HEK293 (cell line): ENCODE results near the gene BCAN.

Experiments
- CTCF ChIA-PET: fragments of 350-600 bp; formaldehyde crosslinking; extraction: SDS; loops from one replicate; lab custom pipeline; 2021; ENCODE audit warnings: antibody characterized with exemption; lab: Yijun Ruan, JAX
- POLR2A ChIA-PET: fragments of 300-600 bp; formaldehyde crosslinking; extraction: SDS; loops from one replicate; lab custom pipeline; 2020; ENCODE audit warnings: antibody characterized with exemption, inconsistent platforms; lab: Yijun Ruan, JAX
- H3K27ac ChIP-seq: fragments of 200-500 bp; sonication (Bioruptor generic); 2 replicates; pipeline ENCODE4 v1.5.1; 2014; ENCODE audit warnings: low read depth, low read length, control low read depth, inconsistent platforms; ENCODE audit errors: extremely low read depth
- H3K36me3 ChIP-seq, 2 experiments: fragments of 200-500 bp in 1 of 2; sonication (Bioruptor generic) in 1 of 2; 1 replicate in 1 of 2; 2 replicates in 1 of 2; pipeline ENCODE4 v1.5.1; 2014 to 2017; ENCODE audit warnings: inconsistent platforms in 2 of 2, low read length in 2 of 2; ENCODE audit not compliant: control insufficient read depth in 2 of 2, insufficient read depth in 1 of 2
- H3K4me1 ChIP-seq: fragments of 200-500 bp; sonication (Bioruptor generic); 2 replicates; pipeline ENCODE4 v1.5.1; 2014; ENCODE audit warnings: mild to moderate bottlenecking, low read length, inconsistent platforms; ENCODE audit not compliant: control insufficient read depth, insufficient read depth
- H3K4me3 ChIP-seq: 2 replicates; pipeline ENCODE4 v1.5.1; 2011; ENCODE audit warnings: low read depth, mild to moderate bottlenecking, control low read depth, low read length, moderate library complexity
- H3K9me3 ChIP-seq: fragments of 200-500 bp; sonication (Bioruptor generic); 2 replicates; pipeline ENCODE4 v1.5.1; 2014; ENCODE audit warnings: low read depth, low read length, inconsistent platforms; ENCODE audit not compliant: control insufficient read depth, insufficient read depth
- GLIS1 ChIP-seq: fragments of 450-650 bp; formaldehyde crosslinking; IDR thresholded peaks from 2 replicates; pipeline ENCODE4 v1.5.1; 2016; ENCODE audit warnings: missing biosample characterization, missing genetic modification characterization
- GLIS2 ChIP-seq: fragments of 450-650 bp; formaldehyde crosslinking; IDR thresholded peaks from 2 replicates; pipeline ENCODE4 v1.5.1; 2016; ENCODE audit warnings: missing biosample characterization, missing genetic modification characterization
- KLF7 ChIP-seq: fragments of 450-650 bp; formaldehyde crosslinking; IDR thresholded peaks from 2 replicates; pipeline ENCODE4 v1.5.1; 2016; ENCODE audit warnings: missing biosample characterization, missing genetic modification characterization, borderline replicate concordance
- SALL2 ChIP-seq: fragments of 450-650 bp; formaldehyde crosslinking; IDR thresholded peaks from 2 replicates; pipeline ENCODE4 v1.5.0; 2017; ENCODE audit warnings: missing biosample characterization, mild to moderate bottlenecking, missing genetic modification characterization, borderline replicate concordance
- SCRT1 ChIP-seq: fragments of 450-650 bp; formaldehyde crosslinking; IDR thresholded peaks from 2 replicates; pipeline ENCODE4 v1.5.1; 2016; ENCODE audit warnings: missing biosample characterization, missing genetic modification characterization, borderline replicate concordance
- SP3 ChIP-seq: fragments of 450-650 bp; formaldehyde crosslinking; IDR thresholded peaks from 2 replicates; pipeline ENCODE4 v1.5.1; 2016; ENCODE audit warnings: missing biosample characterization, missing genetic modification characterization
- ZFP3 ChIP-seq: fragments of 450-650 bp; formaldehyde crosslinking; IDR thresholded peaks from 2 replicates; pipeline ENCODE4 v1.5.1; 2016; ENCODE audit warnings: low read depth, missing biosample characterization, missing genetic modification characterization
- ZIC2 ChIP-seq: fragments of 450-650 bp; formaldehyde crosslinking; IDR thresholded peaks from 2 replicates; pipeline ENCODE4 v1.5.1; 2016; ENCODE audit warnings: missing biosample characterization, missing genetic modification characterization
- ZNF10 ChIP-seq: fragments of 450-650 bp; formaldehyde crosslinking; IDR thresholded peaks from 2 replicates; pipeline ENCODE4 v1.5.1; 2017; ENCODE audit warnings: missing biosample characterization, missing genetic modification characterization
- ZNF133 ChIP-seq: fragments of 450-650 bp; formaldehyde crosslinking; IDR thresholded peaks from 2 replicates; pipeline ENCODE4 v1.5.1; 2016; ENCODE audit warnings: missing biosample characterization, missing genetic modification characterization
- ZNF140 ChIP-seq: fragments of 450-650 bp; formaldehyde crosslinking; IDR thresholded peaks from 2 replicates; pipeline ENCODE4 v1.5.1; 2016; ENCODE audit warnings: missing biosample characterization, missing genetic modification characterization
- ZNF19 ChIP-seq: fragments of 450-650 bp; formaldehyde crosslinking; IDR thresholded peaks from 2 replicates; pipeline ENCODE4; 2016; ENCODE audit warnings: missing biosample characterization, missing genetic modification characterization, low read depth
- ZNF214 ChIP-seq: fragments of 450-650 bp; formaldehyde crosslinking; IDR thresholded peaks from 2 replicates; pipeline ENCODE4 v1.5.1; 2017; ENCODE audit warnings: missing biosample characterization, mild to moderate bottlenecking, missing genetic modification characterization, borderline replicate concordance
- ZNF248 ChIP-seq: fragments of 450-650 bp; formaldehyde crosslinking; IDR thresholded peaks from 2 replicates; pipeline ENCODE4 v1.5.1; 2017; ENCODE audit warnings: missing biosample characterization, missing genetic modification characterization
- ZNF280D ChIP-seq: fragments of 450-650 bp; formaldehyde crosslinking; IDR thresholded peaks from 2 replicates; pipeline ENCODE4 v1.5.1; 2016; ENCODE audit warnings: missing biosample characterization, missing genetic modification characterization
- ZNF302 ChIP-seq: fragments of 450-650 bp; formaldehyde crosslinking; IDR thresholded peaks from 2 replicates; pipeline ENCODE4 v1.5.1; 2016; ENCODE audit warnings: missing biosample characterization, missing genetic modification characterization, low read depth
- ZNF366 ChIP-seq: fragments of 450-650 bp; formaldehyde crosslinking; conservative IDR thresholded peaks from 2 replicates; pipeline ENCODE4 v1.5.1; 2016; ENCODE audit warnings: missing biosample characterization, missing genetic modification characterization
- ZNF426 ChIP-seq: fragments of 450-650 bp; formaldehyde crosslinking; IDR thresholded peaks from 2 replicates; pipeline ENCODE4 v1.5.1; 2017; ENCODE audit warnings: missing biosample characterization, missing genetic modification characterization, mild to moderate bottlenecking, inconsistent platforms, moderate library complexity
- ZNF449 ChIP-seq: fragments of 450-650 bp; formaldehyde crosslinking; IDR thresholded peaks from 2 replicates; pipeline ENCODE4 v1.5.1; 2017; ENCODE audit warnings: missing biosample characterization, mild to moderate bottlenecking, missing genetic modification characterization, moderate library complexity
- ZNF473 ChIP-seq: fragments of 450-650 bp; formaldehyde crosslinking; IDR thresholded peaks from 2 replicates; pipeline ENCODE4 v1.5.1; 2017; ENCODE audit warnings: missing biosample characterization, missing genetic modification characterization
- ZNF561 ChIP-seq: fragments of 450-650 bp; IDR thresholded peaks from 2 replicates; pipeline ENCODE4 v1.5.1; 2018; ENCODE audit warnings: missing biosample characterization, missing genetic modification characterization, borderline replicate concordance
- ZNF585B ChIP-seq: fragments of 450-650 bp; formaldehyde crosslinking; IDR thresholded peaks from 2 replicates; pipeline ENCODE4 v1.5.1; 2016; ENCODE audit warnings: missing biosample characterization, missing genetic modification characterization
- ZNF624 ChIP-seq: fragments of 450-650 bp; formaldehyde crosslinking; IDR thresholded peaks from 2 replicates; pipeline ENCODE4 v1.5.1; 2017; ENCODE audit warnings: missing biosample characterization, missing genetic modification characterization
- ZNF677 ChIP-seq: fragments of 450-650 bp; IDR thresholded peaks from 2 replicates; pipeline ENCODE4 v1.5.0; 2018; ENCODE audit warnings: missing biosample characterization, mild to moderate bottlenecking, missing genetic modification characterization, moderate library complexity
- ZNF707 ChIP-seq: fragments of 450-650 bp; formaldehyde crosslinking; IDR thresholded peaks from 2 replicates; pipeline ENCODE4 v1.5.1; 2016; ENCODE audit warnings: missing biosample characterization, missing genetic modification characterization
- ZNF768 ChIP-seq: fragments of 450-650 bp; formaldehyde crosslinking; IDR thresholded peaks from 2 replicates; pipeline ENCODE4 v1.5.1; 2018; ENCODE audit warnings: missing biosample characterization, mild to moderate bottlenecking, missing genetic modification characterization
- ZNF792 ChIP-seq: fragments of 450-650 bp; formaldehyde crosslinking; IDR thresholded peaks from 2 replicates; pipeline ENCODE4 v1.5.1; 2016; ENCODE audit warnings: missing biosample characterization, missing genetic modification characterization
- ZNF843 ChIP-seq: fragments of 450-650 bp; formaldehyde crosslinking; IDR thresholded peaks from 2 replicates; pipeline ENCODE4 v1.5.1; 2016; ENCODE audit warnings: missing biosample characterization, missing genetic modification characterization
- TF ChIP-seq, protein P1 (sequence below): fragments of 450-650 bp; formaldehyde crosslinking; IDR thresholded peaks from 2 replicates; pipeline ENCODE4 v1.5.1; 2017; ENCODE audit warnings: missing biosample characterization, missing genetic modification characterization
- TF ChIP-seq, protein P2 (sequence below): fragments of 450-650 bp; formaldehyde crosslinking; IDR thresholded peaks from 2 replicates; pipeline ENCODE4 v1.5.0; 2017; ENCODE audit warnings: missing biosample characterization, missing genetic modification characterization, borderline replicate concordance

BCAN gene

DNA sequence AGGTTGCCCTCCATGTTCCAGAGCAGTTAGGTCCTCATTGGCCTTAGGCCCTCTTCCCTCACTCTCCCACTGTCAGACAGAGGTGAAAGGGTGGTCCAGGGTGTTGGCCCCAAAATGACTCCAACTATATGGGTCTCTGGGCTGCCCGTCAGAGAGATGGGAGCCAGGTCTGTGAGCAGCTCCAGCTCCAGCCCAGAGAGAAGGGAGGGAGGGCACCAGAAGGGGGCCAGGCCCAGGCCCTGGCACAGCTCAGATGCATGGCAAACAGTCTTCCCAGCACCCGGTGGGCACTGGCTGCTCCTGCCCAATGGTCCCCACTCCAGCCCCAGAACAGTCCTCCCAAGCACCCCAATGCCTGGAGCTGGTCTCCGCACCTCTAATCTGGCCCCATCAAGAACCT is 2.2 kb downstream of the BCAN start (continued):
- no peak for TF ChIP-seq ZNF302 (tag by site-specific recombination)
- TF ChIP-seq, protein P1, sequence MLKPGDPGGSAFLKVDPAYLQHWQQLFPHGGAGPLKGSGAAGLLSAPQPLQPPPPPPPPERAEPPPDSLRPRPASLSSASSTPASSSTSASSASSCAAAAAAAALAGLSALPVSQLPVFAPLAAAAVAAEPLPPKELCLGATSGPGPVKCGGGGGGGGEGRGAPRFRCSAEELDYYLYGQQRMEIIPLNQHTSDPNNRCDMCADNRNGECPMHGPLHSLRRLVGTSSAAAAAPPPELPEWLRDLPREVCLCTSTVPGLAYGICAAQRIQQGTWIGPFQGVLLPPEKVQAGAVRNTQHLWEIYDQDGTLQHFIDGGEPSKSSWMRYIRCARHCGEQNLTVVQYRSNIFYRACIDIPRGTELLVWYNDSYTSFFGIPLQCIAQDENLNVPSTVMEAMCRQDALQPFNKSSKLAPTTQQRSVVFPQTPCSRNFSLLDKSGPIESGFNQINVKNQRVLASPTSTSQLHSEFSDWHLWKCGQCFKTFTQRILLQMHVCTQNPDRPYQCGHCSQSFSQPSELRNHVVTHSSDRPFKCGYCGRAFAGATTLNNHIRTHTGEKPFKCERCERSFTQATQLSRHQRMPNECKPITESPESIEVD: no peak
- no peak for TF ChIP-seq GLIS2 (tag by site-specific recombination)
- TF ChIP-seq ZNF214 (tag by site-specific recombination): no peak
- TF ChIP-seq ZNF280D (tag by site-specific recombination): no peak
- no peak for TF ChIP-seq ZNF19
- TF ChIP-seq ZNF585B (tag by site-specific recombination): no peak
- no peak for TF ChIP-seq ZIC2 (tag by site-specific recombination)
- TF ChIP-seq ZNF133 (tag by site-specific recombination): no peak
- no peak for TF ChIP-seq ZNF473 (tag by site-specific recombination)
- no peak for TF ChIP-seq KLF7 (tag by site-specific recombination)

DNA sequence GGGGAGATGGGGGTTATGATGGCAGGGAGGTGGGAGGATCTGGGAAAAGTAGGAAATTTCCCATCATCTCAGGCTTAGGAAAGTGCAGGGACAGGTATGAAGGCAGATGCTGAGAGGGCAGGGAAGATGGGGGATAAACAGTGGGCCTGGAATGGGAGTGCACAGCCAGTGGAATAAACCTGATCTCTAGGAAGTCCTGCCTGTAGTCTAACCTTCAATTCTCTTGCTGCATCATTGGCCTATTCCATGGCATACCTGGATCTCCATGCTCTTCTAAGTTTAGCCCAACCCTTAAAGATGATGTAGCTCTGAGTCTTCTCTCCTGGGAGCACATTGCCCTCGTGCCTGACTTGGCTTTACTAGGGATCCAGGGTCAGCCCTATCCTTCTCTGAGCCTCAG is 2.7 kb downstream of the BCAN start:
- POLR2A ChIA-PET: no interaction called here
- no peak for TF ChIP-seq ZNF707 (tag by site-specific recombination)
- no peak for TF ChIP-seq ZNF366
- no peak for TF ChIP-seq ZNF792 (tag by site-specific recombination)
- no peak for TF ChIP-seq ZNF140 (tag by site-specific recombination)
- no peak for TF ChIP-seq ZNF624 (tag by site-specific recombination)
- no peak for TF ChIP-seq ZNF561 (tag by site-specific recombination)
- no peak for TF ChIP-seq GLIS1 (tag by site-specific recombination)
- no peak for TF ChIP-seq ZNF768 (tag by site-specific recombination)
- TF ChIP-seq ZNF449 (tag by site-specific recombination): no peak
- TF ChIP-seq ZNF426 (tag by site-specific recombination): no peak
- no peak for TF ChIP-seq SALL2 (tag by site-specific recombination)
- TF ChIP-seq ZNF19: no peak
- TF ChIP-seq ZNF677 (tag by site-specific recombination): no peak
- TF ChIP-seq ZNF843 (tag by site-specific recombination): no peak
- TF ChIP-seq, protein P2, sequence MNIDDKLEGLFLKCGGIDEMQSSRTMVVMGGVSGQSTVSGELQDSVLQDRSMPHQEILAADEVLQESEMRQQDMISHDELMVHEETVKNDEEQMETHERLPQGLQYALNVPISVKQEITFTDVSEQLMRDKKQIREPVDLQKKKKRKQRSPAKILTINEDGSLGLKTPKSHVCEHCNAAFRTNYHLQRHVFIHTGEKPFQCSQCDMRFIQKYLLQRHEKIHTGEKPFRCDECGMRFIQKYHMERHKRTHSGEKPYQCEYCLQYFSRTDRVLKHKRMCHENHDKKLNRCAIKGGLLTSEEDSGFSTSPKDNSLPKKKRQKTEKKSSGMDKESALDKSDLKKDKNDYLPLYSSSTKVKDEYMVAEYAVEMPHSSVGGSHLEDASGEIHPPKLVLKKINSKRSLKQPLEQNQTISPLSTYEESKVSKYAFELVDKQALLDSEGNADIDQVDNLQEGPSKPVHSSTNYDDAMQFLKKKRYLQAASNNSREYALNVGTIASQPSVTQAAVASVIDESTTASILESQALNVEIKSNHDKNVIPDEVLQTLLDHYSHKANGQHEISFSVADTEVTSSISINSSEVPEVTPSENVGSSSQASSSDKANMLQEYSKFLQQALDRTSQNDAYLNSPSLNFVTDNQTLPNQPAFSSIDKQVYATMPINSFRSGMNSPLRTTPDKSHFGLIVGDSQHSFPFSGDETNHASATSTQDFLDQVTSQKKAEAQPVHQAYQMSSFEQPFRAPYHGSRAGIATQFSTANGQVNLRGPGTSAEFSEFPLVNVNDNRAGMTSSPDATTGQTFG (tag by site-specific recombination): no peak
- no peak for TF ChIP-seq SCRT1 (tag by site-specific recombination)
- no peak for TF ChIP-seq ZFP3 (tag by site-specific recombination)
- no peak for TF ChIP-seq ZNF10 (tag by site-specific recombination)
- TF ChIP-seq ZNF248 (tag by site-specific recombination): no peak
- TF ChIP-seq SP3 (tag by site-specific recombination): no peak
- no peaks in the 10 kb centered on the region for H3K36me3 ChIP-seq
- H3K27ac ChIP-seq: no peak overlapping the region
- no peaks in the 10 kb centered on the region for H3K4me1 ChIP-seq
- CTCF ChIA-PET: interaction anchor here (0.8 to 3.3 kb wide), 5 partner anchors 14 to 62 kb away, joined by 4 to 34 read pairs (median 6); no protein-coding TSS in a partner anchor
- H3K4me3 ChIP-seq: no peak overlapping the region
- no peaks in the 10 kb centered on the region for H3K9me3 ChIP-seq
